SK-N-SH treated with all-trans-retinoic acid at 6 μM for 48 hours (cell line): ENCODE results near the gene CCDC85C.

Source experiments
- ATAC-seq: fragments of 200-7000 bp; cut with Tn5 transposase; 3 replicates; pipeline ENCODE4 v1.9.1; 2020; ENCODE audit warnings: mild to moderate bottlenecking, moderate library complexity
- ARNTL ChIP-seq: fragments of 450-650 bp; formaldehyde crosslinking; IDR thresholded peaks from 2 replicates; pipeline ENCODE4 v1.5.0; 2020; ENCODE audit warnings: low read depth, mild to moderate bottlenecking, moderate library complexity, borderline replicate concordance
- BACH2 ChIP-seq: fragments of 250-450 bp; sonication (Bioruptor Pico); IDR thresholded peaks from 2 replicates; pipeline ENCODE4 v1.9.0; 2021; ENCODE audit warnings: mild to moderate bottlenecking, borderline replicate concordance
- CSDC2 ChIP-seq: fragments of 250-450 bp; sonication (Bioruptor Pico); IDR thresholded peaks from 2 replicates; pipeline ENCODE4 v1.5.0; 2020; ENCODE audit warnings: mild to moderate bottlenecking, moderate library complexity
- CSRNP3 ChIP-seq: fragments of 250-450 bp; sonication (Bioruptor Pico); IDR thresholded peaks from 2 replicates; pipeline ENCODE4 v1.5.1; 2021; ENCODE audit warnings: mild to moderate bottlenecking, moderate library complexity
- ESRRG ChIP-seq: fragments of 250-450 bp; sonication (Bioruptor Pico); IDR thresholded peaks from 2 replicates; pipeline ENCODE4 v1.6.1; 2021; ENCODE audit warnings: mild to moderate bottlenecking
- GLIS3 ChIP-seq: fragments of 250-450 bp; sonication (Bioruptor Pico); IDR thresholded peaks from 2 replicates; pipeline ENCODE4 v1.5.0; 2020; ENCODE audit warnings: mild to moderate bottlenecking, moderate library complexity
- ISL1 ChIP-seq: fragments of 250-450 bp; sonication (Bioruptor Pico); IDR thresholded peaks from 2 replicates; pipeline ENCODE4 v2.1.2; 2022; ENCODE audit warnings: mild to moderate bottlenecking, moderate library complexity
- OSR1 ChIP-seq: fragments of 250-450 bp; sonication (Bioruptor Pico); IDR thresholded peaks from 2 replicates; pipeline ENCODE4 v1.8.0; 2022; ENCODE audit warnings: moderate library complexity, mild to moderate bottlenecking, inconsistent platforms
- PATZ1 ChIP-seq: fragments of 250-450 bp; sonication (Bioruptor Pico); IDR thresholded peaks from 2 replicates; pipeline ENCODE4 v1.8.0; 2020; ENCODE audit warnings: mild to moderate bottlenecking, moderate library complexity, borderline replicate concordance
- PPARA ChIP-seq: fragments of 250-450 bp; sonication (Bioruptor Pico); IDR thresholded peaks from 2 replicates; pipeline ENCODE4 v1.5.0; 2020; ENCODE audit warnings: mild to moderate bottlenecking, borderline replicate concordance
- RARB ChIP-seq: fragments of 250-450 bp; sonication (Bioruptor Pico); IDR thresholded peaks from 2 replicates; pipeline ENCODE4 v1.8.0; 2021; ENCODE audit warnings: mild to moderate bottlenecking, moderate library complexity
- TOX ChIP-seq: fragments of 250-450 bp; sonication (Bioruptor Pico); IDR thresholded peaks from 2 replicates; pipeline ENCODE4 v1.8.0; 2021; ENCODE audit warnings: mild to moderate bottlenecking, moderate library complexity, borderline replicate concordance
- TSHZ2 ChIP-seq: fragments of 250-450 bp; sonication (Bioruptor Pico); IDR thresholded peaks from 2 replicates; pipeline ENCODE4 v1.5.0; 2020; ENCODE audit warnings: mild to moderate bottlenecking, moderate library complexity
- ZC3H10 ChIP-seq: fragments of 250-450 bp; sonication (Bioruptor Pico); IDR thresholded peaks from 2 replicates; pipeline ENCODE4 v1.5.1; 2021; ENCODE audit warnings: mild to moderate bottlenecking, moderate library complexity
- ZFP3 ChIP-seq: fragments of 250-450 bp; sonication (Bioruptor Pico); IDR thresholded peaks from 2 replicates; pipeline ENCODE4 v1.5.0; 2020; ENCODE audit warnings: mild to moderate bottlenecking, moderate library complexity
- ZFP30 ChIP-seq: fragments of 450-650 bp; formaldehyde crosslinking; IDR thresholded peaks from 2 replicates; pipeline ENCODE4 v1.5.0; 2022; ENCODE audit warnings: mild to moderate bottlenecking, moderate library complexity
- ZNF565 ChIP-seq: fragments of 450-650 bp; formaldehyde crosslinking; conservative IDR thresholded peaks from 2 replicates; pipeline ENCODE4 v1.5.0; 2020; ENCODE audit warnings: low read depth, mild to moderate bottlenecking, moderate library complexity
- ZNF8 ChIP-seq: fragments of 450-650 bp; formaldehyde crosslinking; IDR thresholded peaks from 2 replicates; pipeline ENCODE4 v1.5.0; 2020; ENCODE audit warnings: mild to moderate bottlenecking, moderate library complexity
- TF ChIP-seq, protein P1 (sequence below): fragments of 250-450 bp; sonication (Bioruptor Pico); IDR thresholded peaks from 2 replicates; pipeline ENCODE4 v1.8.0; 2021; ENCODE audit warnings: low read depth, mild to moderate bottlenecking, moderate library complexity, borderline replicate concordance

The CCDC85C gene

DNA sequence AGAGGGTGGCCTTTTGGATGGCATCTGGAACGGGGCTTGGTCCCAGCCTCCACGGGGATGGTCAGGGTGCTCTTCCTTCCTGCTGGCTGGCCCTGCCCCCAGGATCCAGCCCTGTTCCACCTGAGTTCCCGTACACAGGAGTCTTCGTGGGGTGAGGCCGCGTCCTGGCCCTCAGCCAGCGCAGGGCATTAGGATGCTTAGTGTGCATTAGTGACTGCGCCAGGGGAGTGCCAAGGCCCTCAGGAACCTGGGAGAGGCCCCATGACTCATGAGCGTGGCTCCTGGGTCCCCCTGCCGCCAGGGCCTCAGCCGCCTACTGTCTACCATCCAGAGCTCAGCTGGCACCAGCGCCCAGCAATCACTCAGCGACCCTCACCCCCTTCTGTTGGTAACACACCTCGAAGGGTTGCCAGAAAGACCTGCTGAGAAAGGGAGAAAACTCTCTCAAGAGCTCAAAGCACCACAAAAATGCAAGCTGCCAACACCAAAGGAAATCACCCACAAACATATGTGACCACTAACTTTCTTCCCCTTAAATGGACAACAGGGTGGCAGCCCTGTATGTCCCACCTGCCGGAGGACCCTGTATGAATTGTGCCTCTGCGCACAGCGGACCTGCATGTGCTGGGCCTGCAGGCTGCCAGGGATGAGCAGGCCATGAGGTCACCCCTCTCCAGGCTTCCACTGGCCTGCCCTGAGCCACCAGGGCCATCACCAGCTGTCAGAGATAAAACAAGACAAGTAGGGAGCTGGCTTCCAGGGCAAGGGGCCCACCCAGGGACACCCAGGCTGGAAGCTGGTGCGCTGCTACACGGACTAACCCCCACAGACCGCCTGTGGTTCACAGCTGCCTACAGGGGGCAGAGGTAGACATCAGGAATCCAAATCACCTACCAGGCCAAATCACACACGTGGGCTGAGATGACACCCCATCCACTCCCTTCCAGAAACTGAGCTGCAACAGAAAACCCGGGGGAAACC is 28.7 kb downstream of the CCDC85C start:
- ATAC-seq, result peak; percentile 58
- TF ChIP-seq ZFP30 (no peak), ZNF8 (CRISPR knock-in tag) (no peak), BACH2 (CRISPR knock-in tag) (no peak), RARB (CRISPR knock-in tag) (no peak), ZC3H10 (no peak), TSHZ2 (CRISPR knock-in tag) (no peak), PATZ1 (no peak), GLIS3 (CRISPR knock-in tag) (no peak), PPARA (CRISPR knock-in tag) (no peak), CSDC2 (no peak), ARNTL (no peak), CSRNP3 (CRISPR knock-in tag) (no peak), ZNF565 (CRISPR knock-in tag) (no peak), ESRRG (CRISPR knock-in tag) (no peak), OSR1 (CRISPR knock-in tag) (no peak), TOX (CRISPR knock-in tag) (no peak)
- TF ChIP-seq, protein P1, sequence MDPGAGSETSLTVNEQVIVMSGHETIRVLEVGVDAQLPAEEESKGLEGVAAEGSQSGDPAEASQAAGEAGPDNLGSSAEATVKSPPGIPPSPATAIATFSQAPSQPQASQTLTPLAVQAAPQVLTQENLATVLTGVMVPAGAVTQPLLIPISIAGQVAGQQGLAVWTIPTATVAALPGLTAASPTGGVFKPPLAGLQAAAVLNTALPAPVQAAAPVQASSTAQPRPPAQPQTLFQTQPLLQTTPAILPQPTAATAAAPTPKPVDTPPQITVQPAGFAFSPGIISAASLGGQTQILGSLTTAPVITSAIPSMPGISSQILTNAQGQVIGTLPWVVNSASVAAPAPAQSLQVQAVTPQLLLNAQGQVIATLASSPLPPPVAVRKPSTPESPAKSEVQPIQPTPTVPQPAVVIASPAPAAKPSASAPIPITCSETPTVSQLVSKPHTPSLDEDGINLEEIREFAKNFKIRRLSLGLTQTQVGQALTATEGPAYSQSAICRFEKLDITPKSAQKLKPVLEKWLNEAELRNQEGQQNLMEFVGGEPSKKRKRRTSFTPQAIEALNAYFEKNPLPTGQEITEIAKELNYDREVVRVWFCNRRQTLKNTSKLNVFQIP, result no peak

DNA sequence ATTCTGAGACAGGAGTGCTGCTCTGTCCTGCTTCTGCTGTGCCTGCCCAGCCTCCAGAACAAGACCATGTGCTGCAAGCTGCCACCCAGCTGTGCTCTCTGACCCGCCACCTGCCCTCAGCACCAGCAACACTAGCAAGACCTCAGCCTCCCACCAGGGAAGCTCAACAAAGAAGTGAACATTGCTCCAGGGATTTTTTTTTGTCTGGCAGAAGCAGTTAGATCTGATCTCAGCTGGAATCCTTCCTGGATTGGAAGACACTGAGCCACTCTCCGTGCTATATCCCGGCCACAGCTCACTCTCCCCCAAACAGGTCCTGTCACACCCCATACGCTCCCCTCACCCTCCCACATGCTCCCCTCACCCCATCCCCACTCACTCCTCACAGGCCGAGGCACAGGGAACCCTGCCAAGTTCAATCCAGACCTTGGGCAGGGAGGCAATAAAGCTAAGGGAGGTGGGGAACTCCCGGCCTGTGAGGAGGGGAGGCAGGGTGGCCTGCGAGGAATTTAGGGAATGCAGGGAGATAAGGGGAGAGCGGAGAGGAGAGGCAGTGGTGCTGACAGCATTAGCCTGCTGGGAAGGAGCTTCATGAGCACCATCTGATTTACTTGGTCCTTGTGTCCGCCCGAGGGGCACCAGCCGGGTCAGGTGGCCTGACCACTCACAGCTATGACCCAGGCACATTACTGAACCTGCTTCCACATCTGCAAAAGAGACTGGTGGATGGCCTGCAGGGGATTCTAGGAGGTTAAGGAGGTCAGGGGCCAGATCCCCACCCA is 29.7 kb downstream of the CCDC85C start:
- no peak for TF ChIP-seq BACH2 (CRISPR knock-in tag)
- no peak for TF ChIP-seq CSDC2
- peak; percentile 32; the same call in 1 of the 2 replicates for TF ChIP-seq ISL1 (CRISPR knock-in tag)
- TF ChIP-seq, protein P1, result no peak
- no peak for TF ChIP-seq GLIS3 (CRISPR knock-in tag)
- TF ChIP-seq ESRRG (CRISPR knock-in tag), result 0 out of 2 replicates have a peak, but pooled peaks have one; percentile 30
- no peak for TF ChIP-seq ARNTL
- no peak for TF ChIP-seq ZFP3 (CRISPR knock-in tag)
- 0 out of 2 replicates have a peak, but pooled peaks have one; percentile 21 for TF ChIP-seq PATZ1
- 0 out of 2 replicates have a peak, but pooled peaks have one; percentile 13 for TF ChIP-seq ZNF8 (CRISPR knock-in tag)
- ATAC-seq, result peak; percentile 76
